ENCODE data around the gene SUPT7L. TPM values are rescaled to one million over a fixed set of nuclear protein-coding genes. Genes with fewer than 3 reads are reported as not detected.

The SUPT7L gene, protein sequence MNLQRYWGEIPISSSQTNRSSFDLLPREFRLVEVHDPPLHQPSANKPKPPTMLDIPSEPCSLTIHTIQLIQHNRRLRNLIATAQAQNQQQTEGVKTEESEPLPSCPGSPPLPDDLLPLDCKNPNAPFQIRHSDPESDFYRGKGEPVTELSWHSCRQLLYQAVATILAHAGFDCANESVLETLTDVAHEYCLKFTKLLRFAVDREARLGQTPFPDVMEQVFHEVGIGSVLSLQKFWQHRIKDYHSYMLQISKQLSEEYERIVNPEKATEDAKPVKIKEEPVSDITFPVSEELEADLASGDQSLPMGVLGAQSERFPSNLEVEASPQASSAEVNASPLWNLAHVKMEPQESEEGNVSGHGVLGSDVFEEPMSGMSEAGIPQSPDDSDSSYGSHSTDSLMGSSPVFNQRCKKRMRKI
- polyA plus RNA-seq (ENCODE audit: insufficient read length in 4 of 4), result 10 to 100 TPM; 45.4 to 67.7 (median 58.4) TPM

DNA sequence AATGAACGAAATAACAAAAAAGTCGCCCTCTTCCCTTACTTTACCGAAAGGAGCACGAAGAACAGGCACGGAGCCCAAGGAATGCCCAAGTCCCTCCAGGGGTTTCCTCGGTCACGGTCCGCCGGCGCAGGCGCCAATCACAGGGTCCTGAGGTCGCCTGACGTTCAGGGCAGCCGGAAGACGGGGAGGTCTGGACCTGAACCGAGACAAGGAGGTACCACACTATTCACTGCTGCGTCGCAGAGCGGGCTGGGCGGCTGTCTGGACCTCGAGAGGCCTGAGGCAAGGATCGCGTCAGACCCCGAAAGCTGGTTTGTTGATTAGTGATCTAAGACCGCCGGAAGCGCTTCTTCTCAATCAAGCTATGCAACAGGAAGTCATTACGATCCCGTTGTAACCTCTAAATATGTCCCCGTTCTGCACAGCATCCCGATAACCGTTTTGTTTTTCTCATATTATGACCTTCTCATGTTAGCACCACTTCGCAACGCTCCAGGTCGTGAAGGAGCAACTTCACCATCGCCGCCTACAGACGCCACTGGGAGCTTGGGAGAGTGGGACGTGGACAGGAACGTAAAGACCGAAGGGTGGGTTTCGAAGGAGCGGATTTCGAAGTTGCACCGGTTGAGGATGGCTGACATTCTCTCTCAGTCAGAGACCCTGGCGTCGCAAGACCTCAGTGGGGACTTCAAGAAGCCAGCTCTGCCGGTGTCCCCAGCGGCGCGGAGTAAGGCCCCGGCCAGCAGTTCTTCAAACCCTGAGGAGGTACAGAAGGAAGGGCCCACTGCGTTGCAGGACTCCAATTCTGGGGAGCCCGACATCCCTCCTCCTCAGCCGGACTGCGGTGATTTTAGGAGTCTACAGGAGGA is at the start of gene SUPT7L, which contains the start of gene SLC4A1AP:
TSS of gene SUPT7L (minus strand) at position 330 of the 869 bp plus-strand sequence. CDS start 1,422 bp downstream, outside the sequence.
TSS of gene SLC4A1AP (plus strand) at position 605 of the 869 bp plus-strand sequence. CDS start at position 631, 26 bp downstream.
- DNase-seq (ENCODE audit: low read depth in 4 of 4, low spot score in 3 of 4), result peak; percentile 69 to 86 (median 74)

DNA sequence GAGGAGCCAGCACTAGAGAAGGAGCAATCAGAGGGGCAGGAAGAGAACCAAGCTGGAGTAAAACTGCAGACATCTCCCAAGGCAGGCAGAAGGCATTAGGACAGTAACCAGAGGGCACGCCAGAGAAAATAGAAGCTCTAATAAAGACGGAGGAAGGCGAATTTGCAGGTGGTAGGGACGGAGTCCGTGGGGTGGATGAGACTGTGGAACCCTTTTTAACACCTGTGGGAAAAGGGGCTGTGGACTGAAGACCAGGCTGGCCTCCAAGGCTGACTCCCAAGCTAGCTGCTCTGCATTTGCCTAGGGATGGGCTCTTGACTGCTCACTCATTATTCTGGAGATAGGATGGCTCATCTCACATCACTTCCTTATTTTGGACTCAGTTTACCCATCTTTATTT is 49.8 kb upstream of the SUPT7L start:
- DNase-seq (ENCODE audit: low read depth in 4 of 4, low spot score in 3 of 4), result no peak

DNA sequence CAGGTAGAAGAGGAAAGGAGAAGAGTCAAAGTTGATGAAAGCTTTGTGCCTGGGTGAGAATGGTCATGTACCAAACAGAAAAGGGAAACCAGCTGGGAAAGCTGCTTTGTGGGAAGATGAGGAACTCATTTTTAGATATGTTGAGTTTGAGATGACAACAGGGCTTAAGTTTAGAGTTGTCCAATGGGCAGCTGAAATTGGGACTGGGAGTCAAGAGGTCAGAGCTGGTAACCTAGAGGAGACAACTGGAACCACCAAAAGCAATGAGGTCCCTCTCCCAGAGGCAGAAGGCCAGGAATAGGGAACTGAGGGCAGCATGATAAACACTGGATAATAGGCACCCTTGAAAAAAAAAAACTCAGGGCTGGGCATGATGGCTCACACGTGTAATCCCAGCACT is 49.1 kb upstream of the SUPT7L start:
- DNase-seq (ENCODE audit: low read depth in 4 of 4, low spot score in 3 of 4), result no peak

DNA sequence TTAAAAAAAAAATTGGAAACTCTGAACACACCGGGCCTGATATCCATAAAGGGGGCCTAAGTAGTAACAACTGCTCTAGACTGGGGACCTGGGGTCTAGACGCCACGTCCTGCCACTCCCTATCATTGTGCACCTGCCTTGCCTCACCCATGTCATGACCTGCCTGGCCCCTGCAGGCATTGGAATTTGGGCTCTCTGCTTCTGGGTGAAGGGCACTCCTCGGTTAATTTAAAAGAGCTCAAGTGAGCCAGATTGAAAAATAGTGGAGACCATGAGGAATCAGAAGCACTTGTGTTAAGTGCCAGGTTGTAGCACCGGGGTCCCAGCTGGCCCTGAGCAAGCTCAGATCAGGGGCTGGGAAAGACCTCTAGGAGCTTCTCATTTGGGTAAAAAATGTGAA is 48.4 kb upstream of the SUPT7L start:
- DNase-seq (ENCODE audit: low read depth in 4 of 4, low spot score in 3 of 4), result no peak

DNA sequence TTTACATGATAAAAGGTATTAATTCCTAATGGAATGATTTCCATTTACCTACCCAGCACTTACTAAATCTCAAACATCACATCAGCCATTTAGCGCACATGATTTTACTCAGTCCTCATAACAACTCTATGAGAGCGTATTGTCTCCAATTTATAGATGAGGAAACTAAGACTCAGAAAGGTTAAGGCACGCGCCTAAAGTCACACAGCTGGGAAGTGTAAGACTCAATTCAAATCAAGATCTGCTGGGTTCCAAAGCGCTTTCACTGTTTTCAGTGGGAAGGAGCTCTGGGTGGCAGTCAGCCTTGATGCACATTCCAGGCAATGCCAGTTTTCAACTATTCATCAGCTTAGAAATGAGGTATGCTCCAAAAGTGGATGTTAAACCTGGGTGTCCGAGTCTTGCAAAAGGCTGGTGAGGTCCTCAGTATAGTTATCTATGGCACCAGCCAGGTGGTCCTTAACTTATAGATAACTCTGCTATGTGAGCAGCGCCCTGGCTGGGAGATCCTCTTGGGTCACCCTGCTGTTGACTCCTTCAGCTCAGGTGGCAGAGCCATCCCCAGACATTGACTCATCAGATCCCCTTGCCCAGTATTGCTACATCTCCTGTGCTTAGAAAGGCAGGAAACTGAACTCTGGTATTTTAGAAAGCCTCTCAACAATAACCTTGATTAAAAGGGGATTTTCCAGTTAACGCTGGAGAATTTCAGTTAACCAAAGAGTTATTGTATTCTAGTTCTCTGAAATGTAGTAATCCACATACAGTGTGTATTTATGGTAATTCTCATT is 47.4 kb upstream of the SUPT7L start:
- DNase-seq (ENCODE audit: low read depth in 4 of 4, low spot score in 3 of 4), result no peak

DNA sequence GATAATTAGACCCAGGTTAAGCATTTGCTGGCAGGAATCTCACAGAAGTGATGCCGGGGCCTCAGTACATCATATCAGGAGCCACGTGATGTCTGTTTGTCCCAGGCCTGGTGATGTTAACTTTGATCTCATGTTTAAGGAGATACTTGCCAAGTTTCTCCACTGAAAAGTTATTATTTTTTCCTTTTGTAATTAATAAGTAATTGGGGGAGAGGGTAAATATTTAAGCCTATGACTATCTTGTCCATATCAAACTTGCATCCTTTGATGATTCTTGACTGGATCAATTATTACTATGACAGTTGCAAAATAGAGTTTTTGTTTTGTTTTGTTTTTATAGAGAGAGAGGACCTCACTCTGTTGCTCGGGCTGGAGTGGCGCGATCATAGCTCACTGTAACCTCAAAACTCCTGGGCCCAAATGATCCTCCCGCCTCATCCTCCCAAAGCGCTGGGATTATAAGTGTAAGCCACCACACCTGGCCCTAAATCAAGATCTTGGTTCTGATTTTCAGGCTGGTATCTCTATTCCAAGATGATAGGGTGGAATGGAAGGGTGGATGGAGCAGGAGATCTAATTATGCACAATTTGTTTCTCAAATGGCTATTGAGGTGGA is 46.7 kb upstream of the SUPT7L start:
- DNase-seq (ENCODE audit: low read depth in 4 of 4, low spot score in 3 of 4), result no peak

DNA sequence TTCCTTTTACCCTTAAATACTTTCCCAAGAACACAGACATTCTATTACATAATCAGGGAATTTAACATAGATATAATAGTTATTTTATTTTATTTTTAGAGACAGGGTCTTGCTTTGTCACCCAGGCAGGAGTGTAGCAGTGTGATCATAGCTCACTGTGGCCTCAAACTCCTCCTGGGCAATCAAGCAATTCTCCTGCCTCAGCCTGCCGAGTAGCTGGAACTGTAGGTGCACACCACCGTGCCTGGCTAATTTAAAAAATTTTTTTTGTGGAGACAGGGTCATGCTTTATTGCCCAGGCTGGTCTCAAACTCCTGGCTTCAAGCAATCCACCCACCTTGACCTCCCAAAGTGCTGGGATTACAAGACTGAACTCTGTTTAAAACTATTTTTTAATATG is 45.9 kb upstream of the SUPT7L start:
- no peak for DNase-seq (ENCODE audit: low read depth in 4 of 4, low spot score in 3 of 4)

DNA sequence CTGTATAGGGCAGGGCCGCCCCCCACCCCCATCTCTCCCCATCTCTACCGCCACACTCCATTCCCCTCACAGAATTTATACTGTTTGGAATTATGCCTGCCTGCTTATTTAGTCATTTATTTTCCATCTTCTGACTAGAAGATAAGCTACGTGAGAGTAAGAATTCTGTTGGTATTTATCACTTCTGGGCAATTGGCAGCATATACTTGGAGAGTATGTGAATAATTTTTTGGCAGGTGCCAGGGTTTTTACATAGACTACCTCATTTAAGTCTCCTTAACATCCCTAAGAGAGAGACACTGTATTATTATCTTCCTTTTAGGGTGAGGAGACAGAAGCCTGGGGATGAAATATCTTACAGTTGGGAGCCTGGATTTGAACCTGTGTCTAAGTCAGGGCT is 45.3 kb upstream of the SUPT7L start:
- DNase-seq (ENCODE audit: low read depth in 4 of 4, low spot score in 3 of 4), result no peak

DNA sequence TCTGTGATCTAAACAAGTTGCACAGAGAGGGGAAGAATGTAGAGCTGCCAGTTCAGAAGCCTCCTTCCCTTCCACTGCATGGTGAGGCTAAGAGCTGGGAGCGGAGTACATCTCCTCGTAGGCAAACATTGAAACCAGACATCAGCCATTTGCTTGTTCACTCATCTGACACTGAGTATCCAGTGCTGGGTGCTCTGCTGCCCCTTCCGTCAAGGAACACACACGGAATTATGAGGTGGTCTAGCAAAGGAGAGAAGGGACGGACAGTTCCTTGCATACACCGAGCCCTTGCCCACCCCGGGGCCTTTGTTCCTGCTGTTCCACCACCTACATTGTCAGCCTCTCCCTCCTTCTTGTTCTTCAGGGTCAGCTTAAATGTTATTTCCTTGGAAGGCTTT is 44.8 kb upstream of the SUPT7L start:
- DNase-seq (ENCODE audit: low read depth in 4 of 4, low spot score in 3 of 4), result no peak

DNA sequence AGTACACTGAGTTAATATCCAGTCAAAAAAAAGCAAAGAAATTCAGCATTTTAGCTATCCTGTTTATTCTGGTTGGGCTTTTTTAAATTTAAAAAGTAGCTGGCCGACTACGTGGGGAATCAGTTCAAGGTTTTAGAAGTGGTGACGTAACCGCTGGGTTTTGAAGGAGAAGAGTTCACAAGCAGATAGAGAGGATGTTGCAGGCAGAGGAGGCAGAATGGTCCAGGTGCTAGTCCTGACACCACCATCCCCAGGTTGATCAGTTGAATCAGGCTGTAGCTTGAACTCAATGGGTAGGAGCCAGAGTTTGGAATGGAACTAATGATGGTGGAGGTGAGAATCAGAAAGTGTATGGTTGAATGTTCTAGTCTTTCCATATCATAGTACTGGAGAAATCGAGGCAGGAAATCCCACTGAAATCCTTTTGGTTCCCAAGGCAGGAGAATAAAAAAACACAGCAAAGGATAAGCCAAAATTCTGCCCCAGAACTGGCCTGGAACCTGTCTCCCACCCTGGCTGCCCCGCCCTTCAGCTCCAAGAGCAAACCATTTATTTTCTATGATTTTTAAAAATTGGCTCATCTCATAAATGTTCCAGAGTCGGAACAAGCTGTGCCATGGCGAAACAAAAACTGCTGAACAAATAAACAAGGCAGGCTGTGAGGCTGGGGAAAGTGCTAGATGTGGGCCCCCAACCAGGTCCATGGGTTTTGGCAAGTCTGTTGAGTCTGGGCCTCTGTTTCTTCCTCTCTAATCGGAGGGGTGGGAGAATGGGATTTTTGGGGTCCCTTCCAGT is 44.2 kb upstream of the SUPT7L start:
- DNase-seq (ENCODE audit: low read depth in 4 of 4, low spot score in 3 of 4), result no peak

DNA sequence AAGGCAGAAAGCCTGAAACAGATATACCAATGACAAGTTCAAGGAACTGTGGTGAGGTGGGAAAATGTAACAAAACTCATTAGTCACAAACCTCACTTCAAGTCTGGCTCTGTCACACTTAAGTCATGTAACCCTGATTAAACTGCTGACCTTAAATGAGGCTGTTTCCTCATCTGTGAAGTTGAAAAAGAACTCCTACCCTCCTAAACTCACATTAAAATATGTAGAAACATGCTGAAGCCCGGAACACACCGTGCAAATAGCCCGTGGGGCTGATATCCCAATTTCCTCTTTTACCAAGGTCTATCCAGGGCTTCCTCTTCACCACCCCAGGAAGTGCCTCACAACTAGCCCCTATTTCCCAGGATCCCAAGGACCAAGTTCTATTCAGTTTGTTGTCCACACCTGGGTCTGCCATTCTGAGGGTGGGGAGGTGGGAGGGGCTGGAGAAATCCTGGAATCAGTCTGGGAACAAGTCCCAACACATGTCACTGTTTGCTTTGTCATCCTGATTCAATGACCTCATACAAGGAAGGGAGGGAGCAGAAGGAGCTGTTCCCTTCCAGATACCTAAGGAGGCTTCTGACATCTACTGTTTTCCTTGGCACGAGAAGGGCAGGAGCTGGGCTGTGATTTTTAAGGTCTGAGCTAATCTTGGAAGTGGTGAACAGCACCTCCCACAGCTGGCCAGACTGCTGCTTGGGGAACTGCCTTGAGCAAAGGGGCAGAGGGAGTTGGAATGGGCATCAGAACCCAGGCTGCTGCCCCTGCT is 42.6 kb upstream of the SUPT7L start:
- DNase-seq (ENCODE audit: low read depth in 4 of 4, low spot score in 3 of 4), result no peak

DNA sequence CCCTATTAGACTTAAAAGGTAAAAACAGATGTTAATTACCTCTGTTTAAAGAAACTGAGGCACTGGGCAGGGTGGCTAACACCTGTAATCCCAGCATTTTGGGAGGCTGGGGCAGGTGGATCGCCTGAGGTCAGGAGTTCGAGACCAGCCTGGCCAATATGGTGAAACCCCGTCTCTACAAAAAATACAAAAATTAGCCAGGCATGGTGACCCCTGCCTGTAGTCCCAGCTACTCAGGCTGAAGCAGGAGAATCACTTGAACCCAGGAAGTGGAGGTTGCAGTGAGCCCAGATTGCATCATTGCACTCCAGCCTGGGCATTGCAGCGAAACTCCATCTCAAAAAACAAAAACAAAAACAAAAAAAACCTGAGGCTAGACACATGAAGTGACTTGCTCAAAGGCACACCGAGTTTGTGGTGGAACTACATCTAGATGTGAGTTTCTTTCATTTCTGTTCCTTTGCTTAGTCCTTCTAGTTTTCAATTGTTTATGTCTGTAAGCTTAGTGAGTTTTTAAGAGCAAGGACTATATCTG is 41.0 kb upstream of the SUPT7L start:
- DNase-seq (ENCODE audit: low read depth in 4 of 4, low spot score in 3 of 4), result no peak

DNA sequence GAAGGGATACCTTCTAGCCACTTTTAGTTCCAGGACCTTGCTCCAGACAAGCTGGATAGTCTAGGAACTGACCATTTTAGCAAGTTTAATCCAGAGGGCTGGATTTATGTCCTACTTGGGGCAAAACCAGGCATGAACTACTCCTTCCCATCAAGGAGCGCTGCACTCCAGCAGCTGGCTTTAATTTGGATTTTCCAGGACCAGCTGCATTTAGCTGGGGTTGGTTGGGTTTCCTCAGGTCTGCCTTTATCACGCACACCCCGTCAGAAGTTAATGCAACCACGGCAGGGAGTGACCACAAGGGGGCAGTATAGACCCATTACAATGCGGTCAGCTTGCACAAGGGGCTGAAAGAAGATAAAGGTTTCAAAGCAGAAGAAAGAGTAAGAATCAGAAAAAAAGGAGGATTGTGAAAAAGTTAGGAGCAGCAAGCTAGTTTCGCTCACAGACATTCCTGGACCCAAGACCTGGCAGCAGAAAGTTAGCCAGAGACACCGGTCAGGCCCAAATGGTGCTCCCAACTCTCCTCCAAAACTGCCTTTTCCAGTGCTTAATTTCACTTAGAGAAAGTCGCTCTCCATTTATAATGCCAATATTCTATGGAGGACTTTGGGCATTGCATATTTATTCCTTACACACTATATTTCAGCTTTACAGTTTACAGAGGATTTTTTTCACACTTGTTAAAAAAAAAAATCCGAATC is 40.4 kb upstream of the SUPT7L start:
- peak; percentile 68 to 77 (median 76) for DNase-seq (ENCODE audit: low read depth in 4 of 4, low spot score in 3 of 4)

DNA sequence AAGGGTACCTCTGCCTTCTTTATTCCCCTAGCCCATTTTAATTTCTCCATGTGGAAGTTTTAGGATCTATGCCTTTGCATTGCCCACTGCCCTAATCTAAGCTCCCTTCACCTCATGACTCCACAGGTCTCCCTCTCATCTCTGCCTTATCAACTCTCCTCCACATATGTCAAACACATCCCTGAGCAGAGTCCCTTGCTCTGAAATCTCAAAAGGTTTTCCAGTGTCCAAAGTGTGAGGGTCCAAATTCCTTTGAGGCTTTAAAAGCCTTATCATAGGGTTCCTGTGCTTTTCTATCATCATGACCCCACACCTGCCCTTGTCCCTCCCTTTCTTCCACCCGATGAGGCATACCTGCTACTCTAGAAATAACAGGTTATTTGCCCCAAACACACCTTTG is 38.9 kb upstream of the SUPT7L start:
- DNase-seq (ENCODE audit: low read depth in 4 of 4, low spot score in 3 of 4), result no peak

DNA sequence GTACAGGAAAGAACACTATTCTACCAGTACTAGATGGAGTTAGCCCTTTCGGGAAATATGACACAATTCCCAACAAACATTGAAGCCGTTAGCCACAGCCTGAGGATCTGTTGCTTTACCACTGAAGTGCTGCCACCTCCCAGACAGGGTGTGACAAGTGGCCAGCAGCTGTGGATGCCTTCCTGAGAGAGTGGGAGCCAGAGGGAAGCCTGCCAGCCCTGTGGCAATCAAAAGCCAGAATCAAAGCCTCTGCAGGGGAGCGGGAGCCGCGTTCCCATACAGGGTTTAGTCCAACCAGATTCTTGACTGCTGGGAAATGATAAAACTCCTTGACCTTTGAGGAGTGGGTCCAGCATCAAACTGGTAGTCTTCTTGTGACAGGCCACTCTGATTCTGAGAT is 38.3 kb upstream of the SUPT7L start:
- no peak for DNase-seq (ENCODE audit: low read depth in 4 of 4, low spot score in 3 of 4)

DNA sequence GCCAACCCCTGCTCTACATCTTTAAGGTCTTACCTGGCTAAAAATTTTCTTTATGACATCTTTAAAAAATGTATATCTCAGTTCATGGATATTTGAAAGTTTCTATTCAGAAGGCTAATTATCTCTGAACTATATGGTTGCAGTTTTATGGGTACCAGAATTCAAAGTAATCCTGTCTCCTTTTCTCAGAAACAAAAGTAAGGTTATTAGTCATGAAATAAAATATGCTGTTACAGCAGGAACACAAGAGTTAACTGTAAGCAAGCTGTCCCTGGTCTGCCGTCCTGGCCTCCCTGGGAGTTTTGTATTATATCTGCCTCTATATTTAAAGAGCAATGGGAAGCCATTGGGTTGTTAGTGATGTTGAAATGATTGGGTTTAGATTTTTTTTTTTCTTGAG is 34.2 kb upstream of the SUPT7L start:
- no peak for DNase-seq (ENCODE audit: low read depth in 4 of 4, low spot score in 3 of 4)

DNA sequence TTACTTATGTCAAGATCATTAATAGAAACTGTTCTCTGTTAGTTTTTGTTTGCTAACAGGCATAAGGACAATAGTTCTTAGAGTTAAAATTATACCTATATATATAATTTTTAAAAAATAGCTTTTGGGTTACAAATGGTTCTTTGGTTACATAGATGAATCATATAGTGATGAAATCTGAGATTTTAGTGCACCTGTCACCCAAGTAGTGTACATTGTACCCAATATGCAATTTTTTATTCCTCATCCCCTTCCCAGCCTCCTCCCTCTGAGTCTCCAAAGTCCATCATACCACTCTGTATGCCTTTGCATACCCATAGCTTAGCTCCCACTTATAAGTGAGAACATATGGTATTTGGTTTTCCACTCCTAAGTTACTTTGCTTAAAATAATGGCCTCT is 26.6 kb upstream of the SUPT7L start:
- DNase-seq (ENCODE audit: low read depth in 4 of 4, low spot score in 3 of 4), result no peak

DNA sequence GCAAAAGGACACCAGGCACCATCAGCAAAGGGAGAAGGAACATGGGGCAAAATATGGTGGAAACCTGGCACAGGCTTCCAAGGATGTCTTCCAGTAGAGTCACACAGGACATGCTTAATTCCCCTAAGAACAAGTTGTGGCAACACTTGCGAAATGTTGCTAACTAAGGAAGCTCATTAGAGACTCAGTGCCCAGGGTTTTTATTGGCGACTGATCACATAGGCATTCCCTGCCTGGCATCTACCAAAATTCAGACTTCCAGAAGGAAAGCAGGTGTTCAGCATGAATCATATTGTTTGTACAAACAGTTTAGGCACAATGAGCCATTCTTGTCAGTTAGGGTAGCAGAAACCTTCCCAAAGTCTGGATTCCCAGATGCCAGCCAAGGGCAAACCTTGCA is 26.0 kb upstream of the SUPT7L start:
- no peak for DNase-seq (ENCODE audit: low read depth in 4 of 4, low spot score in 3 of 4)

Measured in left renal pelvis (tissue), 4 donors.